Measurements from ENCODE around the gene CCDC30.
A peak's percentile ranks its signal among the peaks of the same experiment; 100 is the strongest.

The CCDC30 gene

DNA sequence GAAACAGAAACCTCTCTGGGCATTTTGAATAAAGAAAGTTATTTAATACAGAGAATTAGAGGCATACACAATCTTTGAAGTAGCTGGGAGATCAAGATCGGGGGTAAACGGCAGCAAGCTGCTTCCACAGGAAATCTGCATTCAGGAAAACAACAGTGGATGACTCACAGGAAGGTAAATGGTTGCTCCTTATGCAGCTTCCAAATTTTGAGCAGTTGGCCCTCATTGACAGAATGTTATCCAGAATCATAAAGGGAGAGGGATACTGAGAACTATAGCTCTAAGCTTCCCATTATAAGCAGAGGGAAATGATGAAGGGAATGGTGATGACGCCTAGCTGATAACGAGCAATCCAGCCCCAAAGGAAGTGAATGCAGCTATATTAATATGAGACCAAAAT, 35.8 kb upstream of the CCDC30 start:
- H3K4me3 ChIP-seq (ENCODE audit: low read depth, low read length), result no peak overlapping the region
- H3K27ac ChIP-seq (ENCODE audit: low read depth, low read length), result peak overlapping the region; percentile 5
- no peak overlapping the region for H3K9ac ChIP-seq (ENCODE audit: low read depth, low read length)
- H3K9me3 ChIP-seq (ENCODE audit: control insufficient read depth, insufficient read depth, low read length), result no peaks in the 10 kb centered on the region
- 0 out of 2 replicates have a peak, but pooled peaks cover 4% of the 10 kb centered on the region for H3K4me1 ChIP-seq (ENCODE audit: control insufficient read depth, insufficient read depth, low read length)
- no peaks in the 10 kb centered on the region for H3K27me3 ChIP-seq (ENCODE audit: control insufficient read depth, insufficient read depth, low read length)
- no peaks in the 10 kb centered on the region for H3K36me3 ChIP-seq (ENCODE audit: control insufficient read depth, insufficient read depth, low read length)

DNA sequence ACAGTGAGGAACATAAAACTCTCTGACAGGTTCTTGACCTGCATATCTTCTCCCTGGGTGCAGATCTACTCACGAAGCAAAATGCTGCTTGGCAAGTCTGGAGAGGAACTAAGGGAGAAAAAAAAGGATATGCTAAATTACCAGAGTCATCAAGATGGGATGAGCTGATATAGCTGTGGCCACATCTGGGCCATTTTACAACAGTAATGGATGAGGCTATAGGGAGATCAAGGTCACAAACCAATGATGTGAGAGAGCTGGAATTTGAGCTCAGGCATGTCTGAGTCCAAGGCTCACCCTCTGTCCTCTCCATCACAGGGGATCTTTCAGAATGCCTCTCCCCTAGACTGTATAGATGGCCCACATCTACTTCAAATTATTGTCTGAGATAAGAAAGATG, 33.5 kb upstream of the CCDC30 start:
- Histone ChIP-seq H3K9me3 (ENCODE audit: control insufficient read depth, insufficient read depth, low read length) (no peaks in the 10 kb centered on the region), H3K27me3 (ENCODE audit: control insufficient read depth, insufficient read depth, low read length) (no peaks in the 10 kb centered on the region), H3K27ac (ENCODE audit: low read depth, low read length) (no peak overlapping the region), H3K9ac (ENCODE audit: low read depth, low read length) (no peak overlapping the region), H3K36me3 (ENCODE audit: control insufficient read depth, insufficient read depth, low read length) (no peaks in the 10 kb centered on the region), H3K4me3 (ENCODE audit: low read depth, low read length) (no peak overlapping the region), H3K4me1 (ENCODE audit: control insufficient read depth, insufficient read depth, low read length) (0 out of 2 replicates have a peak, but pooled peaks cover 4% of the 10 kb centered on the region)

DNA sequence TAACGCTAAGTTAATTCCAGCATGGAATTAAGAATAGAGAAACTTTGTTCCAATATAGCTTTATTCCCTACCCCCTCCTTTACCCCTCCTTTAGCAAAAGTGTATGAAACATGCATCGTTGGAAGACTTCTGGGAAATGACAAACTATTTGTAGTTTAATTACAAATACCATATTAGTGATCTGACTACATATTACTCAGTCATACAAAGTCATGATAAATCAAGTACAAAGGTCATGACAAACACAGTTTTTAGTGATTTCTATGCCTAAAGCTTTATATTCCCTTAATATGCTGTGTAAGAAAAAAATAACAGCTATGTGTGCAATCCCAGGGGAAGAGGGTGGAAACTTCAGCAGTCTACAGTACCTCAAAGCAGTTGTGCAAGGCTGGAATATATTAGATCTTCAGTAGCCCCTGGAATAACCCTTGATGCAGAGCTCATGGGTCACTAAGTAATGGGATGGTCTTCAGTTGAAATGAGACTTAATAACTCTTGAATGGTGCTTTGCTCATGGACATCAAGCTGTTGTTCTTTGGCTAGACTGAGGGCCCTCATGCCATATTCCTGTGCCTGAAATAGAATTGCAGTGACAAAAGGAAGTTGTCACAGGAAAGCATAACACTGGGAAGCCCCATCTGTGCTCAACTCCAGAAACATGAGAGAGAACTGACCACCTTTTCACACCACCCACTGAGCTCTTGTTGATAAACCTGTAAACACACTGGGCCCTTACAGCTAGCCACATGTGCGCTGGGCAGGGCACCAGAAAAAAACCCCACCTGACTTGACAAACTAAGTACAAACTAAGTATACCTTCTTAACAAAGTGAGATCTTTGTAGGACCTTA, 32.6 kb upstream of the CCDC30 start:
- H3K27ac ChIP-seq (ENCODE audit: low read depth, low read length), result no peak overlapping the region
- no peaks in the 10 kb centered on the region for H3K36me3 ChIP-seq (ENCODE audit: control insufficient read depth, insufficient read depth, low read length)
- no peak overlapping the region for H3K4me3 ChIP-seq (ENCODE audit: low read depth, low read length)
- no peaks in the 10 kb centered on the region for H3K27me3 ChIP-seq (ENCODE audit: control insufficient read depth, insufficient read depth, low read length)
- 0 out of 2 replicates have a peak, but pooled peaks cover 4% of the 10 kb centered on the region for H3K4me1 ChIP-seq (ENCODE audit: control insufficient read depth, insufficient read depth, low read length)
- no peak overlapping the region for H3K9ac ChIP-seq (ENCODE audit: low read depth, low read length)
- H3K9me3 ChIP-seq (ENCODE audit: control insufficient read depth, insufficient read depth, low read length), result no peaks in the 10 kb centered on the region

DNA sequence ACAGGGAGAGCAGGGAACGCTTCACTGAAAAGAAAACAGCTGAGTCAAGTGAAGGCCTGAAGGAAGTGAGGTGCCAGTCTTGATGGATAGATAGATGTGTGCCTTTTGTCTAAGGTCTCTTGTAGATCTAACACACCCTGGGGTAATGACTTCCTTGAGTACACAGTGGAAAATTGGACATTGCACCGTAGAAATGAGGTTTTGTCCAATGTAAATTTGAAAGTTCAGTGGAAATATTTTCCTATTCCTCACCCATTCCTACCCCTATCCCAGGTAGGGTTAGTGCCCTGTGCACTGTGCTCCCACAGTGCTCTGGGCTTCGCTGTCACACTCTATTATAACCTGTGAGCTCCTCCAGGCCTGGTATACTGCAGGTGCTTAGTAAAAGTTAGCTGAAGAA, 31.6 kb upstream of the CCDC30 start:
- Histone ChIP-seq H3K27ac (ENCODE audit: low read depth, low read length) (no peak overlapping the region), H3K4me3 (ENCODE audit: low read depth, low read length) (no peak overlapping the region), H3K4me1 (ENCODE audit: control insufficient read depth, insufficient read depth, low read length) (0 out of 2 replicates have a peak, but pooled peaks cover 4% of the 10 kb centered on the region)

DNA sequence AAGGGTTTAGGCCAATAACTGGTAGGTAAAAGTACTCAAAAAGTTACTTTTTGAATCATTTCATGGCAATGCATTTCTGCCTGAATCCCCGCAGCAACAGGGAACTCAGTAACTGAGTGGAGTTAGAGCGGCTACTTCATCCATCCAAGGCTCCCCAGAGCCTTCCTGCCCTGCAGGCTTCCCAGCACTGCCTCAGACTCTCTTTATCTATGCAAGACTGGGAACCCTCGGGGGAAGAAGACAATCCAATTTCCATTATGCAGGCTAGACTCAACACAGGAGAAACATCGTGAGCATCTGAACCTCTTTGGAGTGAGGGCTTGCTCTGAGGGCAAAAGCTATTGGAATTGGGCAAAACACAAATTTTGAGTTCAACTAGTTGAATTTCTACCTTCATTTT, 30.4 kb upstream of the CCDC30 start:
- Histone ChIP-seq H3K4me3 (ENCODE audit: low read depth, low read length) (no peak overlapping the region), H3K27me3 (ENCODE audit: control insufficient read depth, insufficient read depth, low read length) (no peaks in the 10 kb centered on the region), H3K27ac (ENCODE audit: low read depth, low read length) (no peak overlapping the region), H3K9ac (ENCODE audit: low read depth, low read length) (no peak overlapping the region), H3K36me3 (ENCODE audit: control insufficient read depth, insufficient read depth, low read length) (no peaks in the 10 kb centered on the region), H3K4me1 (ENCODE audit: control insufficient read depth, insufficient read depth, low read length) (no peaks in the 10 kb centered on the region), H3K9me3 (ENCODE audit: control insufficient read depth, insufficient read depth, low read length) (no peaks in the 10 kb centered on the region)

More for the DNA sequence above, 31.6 kb upstream of the CCDC30 start:
- Histone ChIP-seq H3K36me3 (ENCODE audit: control insufficient read depth, insufficient read depth, low read length) (no peaks in the 10 kb centered on the region), H3K9ac (ENCODE audit: low read depth, low read length) (no peak overlapping the region), H3K9me3 (ENCODE audit: control insufficient read depth, insufficient read depth, low read length) (no peaks in the 10 kb centered on the region), H3K27me3 (ENCODE audit: control insufficient read depth, insufficient read depth, low read length) (no peaks in the 10 kb centered on the region)

DNA sequence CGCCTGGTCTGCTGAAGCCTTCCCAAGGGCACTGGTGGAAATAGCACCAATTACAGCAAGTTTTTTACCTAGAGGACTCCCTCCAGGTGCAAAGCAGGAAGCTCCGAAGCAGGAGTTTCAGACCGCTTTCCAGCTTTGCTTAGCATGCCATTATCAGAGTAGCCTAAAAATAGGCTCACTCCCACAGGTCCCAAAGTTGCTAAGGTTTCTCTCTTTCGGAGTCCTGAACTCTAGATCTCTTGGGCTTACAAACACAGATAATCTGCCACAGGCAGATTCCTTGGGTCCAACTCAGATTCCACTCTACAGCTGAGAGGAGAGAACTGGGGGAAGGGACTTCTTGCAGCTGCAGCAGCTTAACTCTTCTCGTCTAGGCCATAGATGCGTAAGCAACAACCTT, 29.7 kb upstream of the CCDC30 start:
- Histone ChIP-seq H3K4me3 (ENCODE audit: low read depth, low read length) (no peak overlapping the region), H3K36me3 (ENCODE audit: control insufficient read depth, insufficient read depth, low read length) (no peaks in the 10 kb centered on the region), H3K27me3 (ENCODE audit: control insufficient read depth, insufficient read depth, low read length) (no peaks in the 10 kb centered on the region)

DNA sequence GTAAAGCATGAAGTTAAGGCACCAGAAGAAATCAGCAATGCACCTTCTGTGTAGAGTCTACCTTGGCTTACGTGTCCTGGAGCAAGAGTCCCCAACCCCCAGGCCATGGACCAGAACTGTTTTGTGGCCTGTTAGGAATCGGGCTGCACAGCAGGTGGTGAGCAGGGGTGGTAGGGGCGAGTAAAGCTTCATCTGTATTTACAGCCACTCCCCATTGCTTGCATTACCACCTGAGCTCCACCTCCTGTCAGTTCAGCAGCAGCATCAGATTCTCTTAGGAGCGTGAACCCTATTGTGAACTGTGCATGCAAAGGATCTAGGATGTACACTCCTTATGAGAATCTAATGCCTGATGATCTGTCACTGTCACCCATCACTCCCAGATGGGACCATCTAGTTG, 28.7 kb upstream of the CCDC30 start:
- no peaks in the 10 kb centered on the region for H3K27me3 ChIP-seq (ENCODE audit: control insufficient read depth, insufficient read depth, low read length)
- no peak overlapping the region for H3K9ac ChIP-seq (ENCODE audit: low read depth, low read length)
- H3K36me3 ChIP-seq (ENCODE audit: control insufficient read depth, insufficient read depth, low read length), result no peaks in the 10 kb centered on the region
- no peak overlapping the region for H3K4me3 ChIP-seq (ENCODE audit: low read depth, low read length)
- no peaks in the 10 kb centered on the region for H3K9me3 ChIP-seq (ENCODE audit: control insufficient read depth, insufficient read depth, low read length)
- H3K4me1 ChIP-seq (ENCODE audit: control insufficient read depth, insufficient read depth, low read length), result no peaks in the 10 kb centered on the region
- no peak overlapping the region for H3K27ac ChIP-seq (ENCODE audit: low read depth, low read length)

More for the DNA sequence above, 29.7 kb upstream of the CCDC30 start:
- no peak overlapping the region for H3K9ac ChIP-seq (ENCODE audit: low read depth, low read length)
- H3K4me1 ChIP-seq (ENCODE audit: control insufficient read depth, insufficient read depth, low read length), result no peaks in the 10 kb centered on the region
- no peaks in the 10 kb centered on the region for H3K9me3 ChIP-seq (ENCODE audit: control insufficient read depth, insufficient read depth, low read length)
- no peak overlapping the region for H3K27ac ChIP-seq (ENCODE audit: low read depth, low read length)

DNA sequence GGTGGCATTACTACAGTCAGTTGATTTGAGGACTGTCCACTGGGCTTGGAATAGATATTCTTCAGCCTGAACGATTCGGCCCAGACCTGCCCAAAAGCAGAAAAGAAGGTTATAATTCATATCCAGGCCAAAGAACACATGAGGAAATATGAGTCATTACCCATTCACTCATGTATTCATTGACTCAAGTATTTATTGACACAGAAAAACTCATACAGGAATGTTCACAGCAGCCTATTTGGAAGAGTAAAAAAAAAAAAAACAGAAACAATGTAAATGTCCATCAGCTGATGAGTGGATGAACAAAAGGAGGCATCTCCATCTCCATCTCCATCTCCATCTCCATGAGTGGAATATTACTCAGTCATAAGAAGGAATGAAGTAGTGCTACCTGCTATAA, 23.1 kb upstream of the CCDC30 start:
- H3K9me3 ChIP-seq (ENCODE audit: control insufficient read depth, insufficient read depth, low read length), result no peaks in the 10 kb centered on the region
- H3K36me3 ChIP-seq (ENCODE audit: control insufficient read depth, insufficient read depth, low read length), result no peaks in the 10 kb centered on the region
- H3K4me1 ChIP-seq (ENCODE audit: control insufficient read depth, insufficient read depth, low read length), result no peaks in the 10 kb centered on the region
- no peak overlapping the region for H3K9ac ChIP-seq (ENCODE audit: low read depth, low read length)
- no peak overlapping the region for H3K4me3 ChIP-seq (ENCODE audit: low read depth, low read length)
- H3K27me3 ChIP-seq (ENCODE audit: control insufficient read depth, insufficient read depth, low read length), result no peaks in the 10 kb centered on the region
- H3K27ac ChIP-seq (ENCODE audit: low read depth, low read length), result no peak overlapping the region

DNA sequence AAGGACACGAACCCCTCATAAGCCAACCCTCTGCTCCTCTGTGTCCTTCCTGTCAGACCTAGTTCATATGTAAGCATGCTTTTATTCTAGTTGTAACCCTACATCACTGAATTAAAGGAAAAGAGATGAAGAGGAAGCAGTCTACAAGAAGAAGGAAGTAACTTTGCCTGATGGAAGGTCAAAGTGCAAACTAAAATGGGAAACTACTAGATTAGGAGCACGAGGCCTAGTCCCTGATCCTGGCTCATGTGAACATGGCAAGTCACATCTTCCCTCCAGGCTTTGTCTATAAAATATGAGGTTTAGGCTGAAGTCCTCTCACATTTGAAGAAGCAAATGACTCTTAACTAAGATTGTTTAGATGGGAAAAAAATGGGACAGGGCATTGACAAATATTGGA, 20.4 kb upstream of the CCDC30 start:
- Histone ChIP-seq H3K27me3 (ENCODE audit: control insufficient read depth, insufficient read depth, low read length) (no peaks in the 10 kb centered on the region), H3K4me3 (ENCODE audit: low read depth, low read length) (no peak overlapping the region), H3K9ac (ENCODE audit: low read depth, low read length) (no peak overlapping the region)

DNA sequence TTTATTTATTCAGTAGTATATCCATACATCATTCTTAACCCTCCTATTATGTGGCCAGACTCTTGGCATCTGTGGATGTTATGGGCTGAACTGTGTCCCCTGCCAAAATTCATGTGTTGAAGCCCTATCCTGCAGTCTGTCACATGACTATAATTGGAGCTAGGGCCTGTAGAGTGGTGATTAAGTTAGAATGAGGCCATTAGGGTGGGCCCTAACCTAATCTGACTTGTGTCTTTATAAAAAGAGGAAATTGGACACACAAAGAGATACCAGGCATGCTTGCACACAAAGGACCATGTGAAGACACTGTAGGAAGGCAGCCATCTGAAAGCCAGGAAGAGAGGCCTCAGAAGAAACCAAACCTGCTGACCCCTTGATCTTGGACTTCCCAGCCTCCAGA, 13.8 kb upstream of the CCDC30 start:
- Histone ChIP-seq H3K9me3 (ENCODE audit: control insufficient read depth, insufficient read depth, low read length) (no peaks in the 10 kb centered on the region), H3K4me3 (ENCODE audit: low read depth, low read length) (no peak overlapping the region), H3K9ac (ENCODE audit: low read depth, low read length) (no peak overlapping the region), H3K27ac (ENCODE audit: low read depth, low read length) (no peak overlapping the region), H3K27me3 (ENCODE audit: control insufficient read depth, insufficient read depth, low read length) (no peaks in the 10 kb centered on the region), H3K36me3 (ENCODE audit: control insufficient read depth, insufficient read depth, low read length) (no peaks in the 10 kb centered on the region), H3K4me1 (ENCODE audit: control insufficient read depth, insufficient read depth, low read length) (peaks cover 10% of the 10 kb centered on the region)

More for the DNA sequence above, 20.4 kb upstream of the CCDC30 start:
- H3K4me1 ChIP-seq (ENCODE audit: control insufficient read depth, insufficient read depth, low read length), result no peaks in the 10 kb centered on the region
- H3K9me3 ChIP-seq (ENCODE audit: control insufficient read depth, insufficient read depth, low read length), result no peaks in the 10 kb centered on the region
- no peak overlapping the region for H3K27ac ChIP-seq (ENCODE audit: low read depth, low read length)
- H3K36me3 ChIP-seq (ENCODE audit: control insufficient read depth, insufficient read depth, low read length), result no peaks in the 10 kb centered on the region

DNA sequence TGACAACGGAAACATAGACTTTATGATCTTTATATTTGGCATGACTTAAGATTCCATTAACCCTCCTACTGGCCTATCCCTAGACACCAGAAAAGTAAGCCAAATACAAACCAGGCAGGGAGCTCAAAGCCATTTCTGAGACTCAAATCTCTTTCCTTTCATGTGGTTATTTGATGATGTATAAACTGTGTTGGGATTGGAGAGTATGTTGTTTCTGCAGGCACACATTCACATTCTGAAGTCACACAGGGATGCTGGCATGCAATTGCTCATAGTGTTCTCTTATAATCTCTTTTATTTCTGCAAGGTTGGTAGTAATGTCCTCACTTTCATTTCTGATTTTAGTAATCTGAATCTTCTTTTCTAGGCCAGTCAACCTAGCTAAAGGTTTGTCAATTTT, 13.0 kb upstream of the CCDC30 start:
- no peak overlapping the region for H3K27ac ChIP-seq (ENCODE audit: low read depth, low read length)
- no peaks in the 10 kb centered on the region for H3K36me3 ChIP-seq (ENCODE audit: control insufficient read depth, insufficient read depth, low read length)
- H3K4me3 ChIP-seq (ENCODE audit: low read depth, low read length), result no peak overlapping the region
- H3K27me3 ChIP-seq (ENCODE audit: control insufficient read depth, insufficient read depth, low read length), result no peaks in the 10 kb centered on the region
- H3K4me1 ChIP-seq (ENCODE audit: control insufficient read depth, insufficient read depth, low read length), result peaks cover 10% of the 10 kb centered on the region
- H3K9me3 ChIP-seq (ENCODE audit: control insufficient read depth, insufficient read depth, low read length), result no peaks in the 10 kb centered on the region
- no peak overlapping the region for H3K9ac ChIP-seq (ENCODE audit: low read depth, low read length)

All from HUES48 (cell line).